Measurements from ENCODE around the gene STRN4. TPM values are rescaled to one million over a fixed set of nuclear protein-coding genes. Genes with fewer than 3 reads are reported as not detected.
"Not testable (repeated sequence)": the region's sequence is repeated elsewhere in the genome, so short reads cannot be mapped to it uniquely, and the experiment has no call there.

Gene STRN4
- total RNA-seq, 4 donors from 2014 or later, result 54.1 to 73.4 (median 67.7) TPM

DNA sequence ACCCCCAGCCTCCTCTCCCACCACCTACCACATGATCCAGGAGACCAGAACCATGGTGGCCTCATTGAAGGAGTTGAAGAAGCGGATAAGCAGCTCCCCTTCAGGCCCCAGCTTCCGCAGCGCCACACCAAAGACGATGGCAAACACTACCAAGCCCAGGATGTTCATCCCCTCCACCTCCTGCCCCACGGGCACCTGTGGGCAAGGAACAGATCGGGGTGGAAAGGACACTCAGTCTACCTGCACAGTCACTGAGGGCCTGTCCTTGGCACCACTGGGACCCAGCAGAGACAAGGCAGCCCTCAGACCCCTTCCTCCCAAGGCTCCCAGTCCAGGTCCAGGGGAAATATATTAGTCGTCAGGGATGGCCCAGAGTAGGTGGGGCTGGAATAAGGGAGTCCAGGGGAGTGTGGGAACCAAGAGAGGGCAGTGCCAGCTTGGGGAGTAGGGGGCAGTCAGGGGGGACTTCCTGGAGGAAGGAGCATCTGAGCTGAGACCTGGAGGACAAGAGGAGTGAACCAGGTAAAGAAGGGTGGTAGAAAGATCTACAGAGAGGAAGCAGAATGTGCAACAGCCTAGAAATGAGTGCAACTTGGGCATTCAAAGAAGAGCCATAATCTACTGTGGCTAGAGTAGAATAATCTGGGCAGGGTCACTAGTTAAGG, 36.2 kb upstream of the STRN4 start:
- H3K27ac ChIP-seq, result no peak overlapping the region
- DNase-seq, result no peak
- TF ChIP-seq, protein P1, sequence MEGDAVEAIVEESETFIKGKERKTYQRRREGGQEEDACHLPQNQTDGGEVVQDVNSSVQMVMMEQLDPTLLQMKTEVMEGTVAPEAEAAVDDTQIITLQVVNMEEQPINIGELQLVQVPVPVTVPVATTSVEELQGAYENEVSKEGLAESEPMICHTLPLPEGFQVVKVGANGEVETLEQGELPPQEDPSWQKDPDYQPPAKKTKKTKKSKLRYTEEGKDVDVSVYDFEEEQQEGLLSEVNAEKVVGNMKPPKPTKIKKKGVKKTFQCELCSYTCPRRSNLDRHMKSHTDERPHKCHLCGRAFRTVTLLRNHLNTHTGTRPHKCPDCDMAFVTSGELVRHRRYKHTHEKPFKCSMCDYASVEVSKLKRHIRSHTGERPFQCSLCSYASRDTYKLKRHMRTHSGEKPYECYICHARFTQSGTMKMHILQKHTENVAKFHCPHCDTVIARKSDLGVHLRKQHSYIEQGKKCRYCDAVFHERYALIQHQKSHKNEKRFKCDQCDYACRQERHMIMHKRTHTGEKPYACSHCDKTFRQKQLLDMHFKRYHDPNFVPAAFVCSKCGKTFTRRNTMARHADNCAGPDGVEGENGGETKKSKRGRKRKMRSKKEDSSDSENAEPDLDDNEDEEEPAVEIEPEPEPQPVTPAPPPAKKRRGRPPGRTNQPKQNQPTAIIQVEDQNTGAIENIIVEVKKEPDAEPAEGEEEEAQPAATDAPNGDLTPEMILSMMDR (IDR thresholded peaks at IDR 0.05), result no peak
- WGBS, 2 donors, result 91 to 95% methylated on average over 7 of the region's 7 CpGs
- peaks cover 8 to 27% of the 10 kb centered on the region in 2 donors for H3K4me1 ChIP-seq
- H3K36me3 ChIP-seq, result no peaks in the 10 kb centered on the region
- H3K27me3 ChIP-seq, result no peaks in the 10 kb centered on the region
- no peak overlapping the region for H3K4me3 ChIP-seq (replicated peaks in 1 of 3)
- no peaks in the 10 kb centered on the region for H3K9me3 ChIP-seq
- intact Hi-C loops (cut with DNase I), result no loop called here

DNA sequence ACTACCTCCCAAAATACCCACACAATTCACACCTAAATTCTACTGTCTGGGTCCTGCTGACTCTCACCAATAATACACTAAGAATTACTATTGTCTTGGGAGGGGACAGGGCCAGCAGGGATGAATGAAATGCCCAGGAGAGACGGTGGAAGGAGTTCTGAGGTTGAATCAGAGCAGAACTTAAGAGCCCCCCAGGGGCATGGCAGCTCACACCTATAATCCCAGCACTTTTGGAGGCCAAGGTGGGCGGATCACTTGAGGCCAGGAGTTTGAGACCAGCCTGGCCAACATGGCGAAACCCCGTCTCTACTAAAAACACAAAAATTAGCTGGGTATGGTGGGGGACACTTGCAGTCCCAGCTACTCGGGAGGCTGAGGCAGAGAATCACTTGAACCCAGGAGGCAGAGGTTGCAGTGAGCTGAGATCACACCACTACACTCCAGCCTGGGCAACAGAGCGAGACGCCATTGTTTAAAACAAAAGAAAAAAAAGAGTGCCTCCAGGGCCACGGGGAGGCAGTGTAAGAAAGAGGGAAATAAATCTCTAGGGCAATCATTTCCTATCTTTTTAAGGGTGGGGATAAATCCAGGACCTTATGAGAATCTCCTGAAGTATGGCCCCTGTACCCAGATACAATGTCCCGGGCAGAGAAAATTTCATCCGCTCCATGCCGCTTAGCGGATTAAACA, 31.9 kb upstream of the STRN4 start:
- H3K4me3 ChIP-seq (replicated peaks in 1 of 3); H3K36me3 ChIP-seq; H3K27me3 ChIP-seq; H3K9me3 ChIP-seq; intact Hi-C loops (cut with DNase I); H3K27ac ChIP-seq; H3K4me1 ChIP-seq; DNase-seq: not testable (repeated sequence)
- WGBS, 2 donors, result 84 to 89% methylated on average over 12 of the region's 12 CpGs

DNA sequence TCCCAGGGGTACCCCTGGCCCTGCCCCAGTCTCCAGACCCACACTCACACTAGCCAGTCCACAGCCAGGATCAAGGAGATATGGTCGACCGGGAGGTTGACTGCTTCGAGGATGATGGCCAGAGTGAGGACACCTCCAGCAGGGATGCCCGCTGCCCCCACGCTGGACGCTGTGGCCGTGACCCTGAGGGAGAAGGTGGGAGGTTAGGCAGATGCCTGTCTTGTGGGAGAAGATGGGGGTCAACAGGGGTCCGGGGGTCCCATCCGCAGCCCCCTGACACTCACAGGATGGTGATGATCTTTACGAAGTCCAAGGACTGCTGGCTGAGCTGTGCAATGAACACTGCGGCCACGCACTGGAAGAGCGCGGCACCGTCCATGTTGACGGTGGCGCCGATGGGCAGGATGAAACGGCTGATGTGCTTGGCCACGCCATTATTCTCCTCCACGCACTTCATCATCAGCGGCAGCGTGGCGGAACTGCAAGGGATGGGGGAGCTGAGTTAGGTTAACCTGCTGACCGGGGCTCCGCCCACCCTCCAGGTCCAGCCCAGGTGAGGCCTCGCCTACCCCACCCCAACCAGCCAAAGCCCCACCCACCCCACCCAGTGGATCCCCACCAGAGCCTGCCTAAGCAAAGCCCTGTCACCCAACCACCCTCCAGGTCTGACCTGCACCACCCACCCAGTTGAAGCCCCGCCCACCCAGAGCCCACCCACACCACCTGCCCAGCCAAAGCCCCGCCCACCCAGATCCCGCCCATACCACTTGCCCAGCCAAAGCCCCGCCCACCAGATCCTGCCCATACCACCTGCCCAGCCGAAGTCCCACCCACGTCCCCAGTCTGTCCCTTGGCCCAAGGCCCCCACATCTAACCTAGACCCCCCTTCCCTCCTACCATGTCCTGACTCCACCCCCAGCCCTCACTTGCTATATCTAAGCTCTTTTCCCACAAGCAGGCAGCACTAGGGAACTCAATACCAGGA, 31.0 kb upstream of the STRN4 start:
- H3K4me1 ChIP-seq, result no peaks in the 10 kb centered on the region
- no peak for DNase-seq
- no peaks in the 10 kb centered on the region for H3K27me3 ChIP-seq
- no peaks in the 10 kb centered on the region for H3K9me3 ChIP-seq
- WGBS, 2 donors, result 93 to 97% methylated on average over 10 to 19 of the region's 33 CpGs
- intact Hi-C loops (cut with DNase I), result no loop called here
- peaks cover 5 to 6% of the 10 kb centered on the region in 2 donors for H3K36me3 ChIP-seq
- TF ChIP-seq, protein P1 (IDR thresholded peaks at IDR 0.05), result no peak
- no peak for TF ChIP-seq POLR2A (IDR thresholded peaks at IDR 0.05)
- no peak overlapping the region for H3K27ac ChIP-seq
- no peak overlapping the region for H3K4me3 ChIP-seq (replicated peaks in 1 of 3)

DNA sequence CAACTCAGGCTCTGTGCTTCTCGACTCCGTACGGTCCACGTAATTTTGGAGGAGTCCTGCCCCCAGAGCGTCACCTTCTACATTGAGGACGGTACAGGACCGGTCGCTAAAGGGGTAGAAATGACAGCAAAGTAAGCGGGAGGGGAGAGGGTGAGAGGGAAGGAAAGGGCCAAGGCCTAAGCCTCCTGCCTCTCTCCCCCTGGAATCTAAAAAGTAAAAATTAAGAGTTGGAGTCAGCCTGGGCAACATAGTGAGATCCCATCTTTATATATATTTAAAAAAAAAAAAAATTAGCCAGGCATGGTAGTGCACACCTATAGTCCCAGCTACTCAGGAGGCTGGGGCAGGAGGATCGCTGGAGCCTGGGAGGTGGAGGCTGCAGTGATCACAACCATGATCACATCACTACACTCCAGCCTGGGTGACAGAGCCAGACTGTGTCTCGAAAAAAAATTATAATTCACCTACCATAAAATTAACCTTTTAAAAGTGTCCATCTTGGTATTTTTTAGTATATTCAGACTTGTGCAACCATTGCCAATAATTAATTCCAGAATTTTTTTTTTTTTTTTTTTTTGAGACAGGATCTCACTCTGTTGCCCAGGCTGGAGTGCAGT, 29.5 kb upstream of the STRN4 start:
- H3K4me3 ChIP-seq (replicated peaks in 1 of 3), result no peak overlapping the region
- TF ChIP-seq, protein P1 (IDR thresholded peaks at IDR 0.05), result no peak
- no peak for TF ChIP-seq POLR2A (IDR thresholded peaks at IDR 0.05)
- H3K36me3 ChIP-seq, result peaks cover 5 to 6% of the 10 kb centered on the region in 2 donors
- H3K27ac ChIP-seq, result no peak overlapping the region
- no peaks in the 10 kb centered on the region for H3K27me3 ChIP-seq
- intact Hi-C loops (cut with DNase I), result no loop called here
- no peak for DNase-seq
- H3K9me3 ChIP-seq, result no peaks in the 10 kb centered on the region
- whole genome bisulfite sequencing, 2 donors, result 83 to 94% methylated on average over 11 of the region's 11 CpGs
- no peaks in the 10 kb centered on the region for H3K4me1 ChIP-seq

DNA sequence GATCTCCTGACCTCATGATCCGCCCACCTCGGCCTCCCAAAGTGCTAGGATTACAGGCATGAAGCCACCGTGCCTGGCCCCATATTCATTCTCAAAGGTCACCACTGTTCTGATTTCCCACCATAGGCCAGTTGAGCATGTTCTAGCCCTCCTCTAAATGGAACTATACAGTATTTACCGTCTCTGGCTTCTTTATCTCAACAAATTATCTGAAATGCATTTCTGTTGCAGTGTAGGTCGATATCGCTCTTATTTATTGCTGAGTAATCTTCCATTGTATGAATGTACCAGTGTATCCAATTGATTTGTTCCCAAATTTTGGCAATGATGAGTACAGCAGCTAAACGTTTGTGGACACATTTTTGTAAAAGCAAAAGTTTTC, 26.8 kb upstream of the STRN4 start:
- no peak for DNase-seq
- no peaks in the 10 kb centered on the region for H3K9me3 ChIP-seq
- H3K4me1 ChIP-seq, result no peaks in the 10 kb centered on the region
- no peak overlapping the region for H3K4me3 ChIP-seq (replicated peaks in 1 of 3)
- H3K27me3 ChIP-seq, result no peaks in the 10 kb centered on the region
- intact Hi-C loops (cut with DNase I), result no loop called here
- H3K27ac ChIP-seq, result no peak overlapping the region
- WGBS, 2 donors, result 84 to 88% methylated on average over 7 of the region's 7 CpGs
- H3K36me3 ChIP-seq, result peaks cover 5 to 6% of the 10 kb centered on the region in 2 donors
- TF ChIP-seq, protein P1 (IDR thresholded peaks at IDR 0.05), result no peak
- no peak for TF ChIP-seq POLR2A (IDR thresholded peaks at IDR 0.05)
